Stimulated activated CD8-positive, alpha-beta memory T cell treated with anti-CD3 and anti-CD28 coated beads, Interleukin-4, amount 100 ng/mL, for 4 hours (primary cell): Measurements from ENCODE around the gene OTX1.
"Not testable (repeated sequence)": the region's sequence is repeated elsewhere in the genome, so short reads cannot be mapped to it uniquely, and the experiment has no call there.

Experiments
- DNase-seq, 2 donors: peaks; one replicate each; pipeline ENCODE4 v3.0.0-alpha.2; 2020; ENCODE audit warnings: low read depth in 2 of 2, low spot score in 1 of 2

Gene OTX1

DNA sequence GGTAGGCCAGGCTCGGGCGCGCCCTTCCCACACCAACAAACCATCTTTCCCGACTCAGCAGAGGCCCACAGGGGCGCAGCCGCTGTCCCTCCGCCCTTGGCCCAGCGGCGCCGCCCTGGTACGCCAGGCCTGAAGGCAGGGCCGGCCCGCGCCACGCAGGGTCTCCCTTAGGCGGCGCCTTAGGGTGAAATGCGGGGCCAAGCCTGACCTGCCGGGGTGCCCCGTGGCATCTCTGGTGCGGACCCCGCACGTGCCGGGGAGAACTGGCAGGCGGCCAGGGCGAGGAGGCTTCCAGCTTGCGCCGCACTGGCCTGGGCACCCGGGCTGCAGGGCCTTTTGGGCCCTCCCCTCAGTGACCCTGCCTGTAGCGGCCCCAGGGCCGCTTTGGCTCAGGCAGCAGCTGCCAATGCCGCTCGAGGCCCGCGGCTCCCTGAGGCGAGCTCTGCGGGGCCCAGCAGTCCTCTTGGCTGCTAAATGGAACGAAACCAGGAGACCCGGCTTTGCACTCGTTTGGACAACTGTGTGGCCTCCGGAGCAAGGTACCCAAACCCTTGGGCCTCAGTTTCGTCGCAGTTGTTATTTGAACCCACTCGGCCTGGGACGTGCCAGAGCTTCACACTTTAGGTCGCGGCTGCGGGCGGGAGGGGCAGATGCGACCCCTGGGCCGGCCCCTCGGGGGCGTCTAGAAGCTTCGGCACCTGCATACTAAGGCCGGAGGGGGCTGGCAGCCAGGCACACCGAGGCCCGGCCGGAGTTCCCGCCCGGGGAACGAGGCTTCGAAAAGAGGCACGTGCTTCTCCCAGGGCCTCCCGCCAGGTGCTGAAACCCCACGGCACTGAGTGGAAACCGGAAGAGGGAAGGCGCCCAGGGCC, 8.5 kb downstream of the OTX1 start:
- no peak for DNase-seq

- no peak for DNase-seq
Measured at GRCh38 chr2:63059793-63060471, 9.3 kb downstream of the OTX1 start.

DNA sequence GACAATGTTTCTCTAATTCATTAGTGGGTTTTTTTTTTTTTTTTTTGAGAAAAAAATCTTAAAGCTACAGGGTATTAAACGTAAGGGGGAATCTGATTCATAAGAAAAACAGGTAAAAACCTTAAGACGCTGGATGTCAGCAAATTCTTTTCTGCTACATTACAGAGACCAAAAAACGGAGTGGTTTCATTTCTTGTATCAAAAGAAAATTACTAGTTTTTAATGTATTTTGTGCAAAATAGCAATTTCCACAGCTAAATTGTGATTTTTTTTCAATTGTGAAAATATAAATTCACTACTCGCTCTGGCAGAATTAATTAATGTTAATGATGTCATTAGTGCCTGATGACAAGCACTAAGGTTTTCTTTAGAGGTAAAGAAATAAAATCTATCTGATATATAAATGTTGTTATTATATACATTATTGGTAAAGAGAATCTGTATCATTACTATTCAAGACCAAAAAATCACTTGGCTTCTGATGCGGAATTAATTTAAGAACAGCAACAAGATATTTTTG, 9.9 kb downstream of the OTX1 start:
- DNase-seq, result no peak

- DNase-seq, result no peak
Measured at GRCh38 chr2:63064197-63064596, 13.6 kb downstream of the OTX1 start.

GRCh38 chr2:63064661-63065060, 14.0 kb downstream of the OTX1 start:
- no peak for DNase-seq

DNA sequence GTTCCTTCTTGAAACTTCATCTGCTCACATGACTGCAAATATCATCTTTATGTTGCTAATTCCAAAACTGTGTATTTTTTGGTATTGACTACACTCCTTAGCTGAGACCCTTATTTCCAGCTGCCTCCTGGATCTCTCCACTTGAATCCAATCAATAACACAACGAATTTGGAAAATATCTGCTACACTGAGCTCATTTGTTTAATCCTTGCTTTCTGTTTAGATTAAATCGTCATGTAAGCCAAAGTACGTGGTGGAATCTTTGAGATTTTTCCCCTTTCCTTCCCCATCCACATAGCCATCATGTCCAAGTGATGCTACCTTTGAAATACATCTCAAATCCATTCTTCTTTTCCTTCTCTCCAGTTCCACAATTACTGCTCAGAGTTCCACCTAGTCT, 15.6 kb downstream of the OTX1 start:
- DNase-seq, result no peak

GRCh38 chr2:63066838-63067237, 16.2 kb downstream of the OTX1 start:
- no peak for DNase-seq

DNA sequence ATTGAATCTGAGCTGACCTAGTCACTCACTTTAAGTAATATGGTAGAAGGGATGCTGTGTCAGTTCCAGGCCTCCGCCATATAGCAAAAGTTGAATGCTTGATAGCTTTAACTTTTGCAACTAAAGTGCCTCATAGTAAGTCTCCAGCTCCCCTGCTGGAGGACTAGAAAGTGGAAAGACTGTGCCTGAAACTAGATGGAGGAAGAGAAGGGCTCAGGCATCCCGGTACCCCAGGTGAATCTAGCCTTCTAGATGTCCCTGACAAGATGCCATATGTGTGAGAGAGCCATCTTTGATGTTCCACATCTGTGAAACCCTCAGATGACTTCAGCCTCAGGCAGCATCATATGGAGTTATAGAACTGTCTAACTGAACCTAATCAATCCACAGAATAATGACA, 21.0 kb downstream of the OTX1 start:
- DNase-seq, result no peak

DNA sequence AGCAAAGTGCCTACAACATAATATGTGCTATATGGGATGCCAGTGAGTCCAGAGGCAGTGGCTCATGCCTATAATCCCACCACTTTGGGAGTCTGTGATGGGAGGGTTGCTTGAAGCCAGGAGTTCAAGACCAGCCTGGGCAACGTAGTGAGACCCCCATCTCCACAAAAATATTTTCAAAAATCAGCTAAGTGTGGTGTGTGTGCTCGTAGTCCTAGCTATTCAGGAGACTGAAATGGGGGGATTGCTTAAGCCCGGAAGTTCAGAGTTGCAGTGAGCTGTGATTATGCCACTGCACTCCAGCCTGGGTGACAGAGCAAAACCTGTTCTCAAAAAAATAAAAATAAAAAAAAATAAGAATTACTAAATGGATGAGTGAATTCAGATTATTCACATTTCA, 23.4 kb downstream of the OTX1 start:
- DNase-seq, result no peak

- not testable (repeated sequence) for DNase-seq
Measured at GRCh38 chr2:63074399-63074798, 23.8 kb downstream of the OTX1 start.

GRCh38 chr2:63078852-63079606, 28.4 kb downstream of the OTX1 start:
- no peak for DNase-seq

DNA sequence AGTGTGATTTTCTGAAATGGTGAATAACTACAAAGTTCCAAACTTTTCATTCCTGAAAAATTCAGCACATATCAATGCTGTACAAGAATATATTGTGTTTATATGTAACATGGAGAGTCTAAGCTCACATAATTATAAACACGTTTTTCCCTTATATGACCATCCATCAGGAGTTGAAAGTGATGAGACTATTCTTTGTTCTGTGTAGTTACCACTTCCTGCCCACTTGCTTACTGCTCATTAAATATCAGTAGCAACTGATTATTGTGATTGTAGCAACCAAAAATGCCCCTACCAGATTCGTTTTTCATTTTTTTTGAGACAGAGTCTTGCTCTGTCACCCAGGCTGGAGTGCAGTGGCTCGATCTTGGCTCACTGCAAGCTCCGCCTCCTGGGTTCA, 30.8 kb downstream of the OTX1 start:
- no peak for DNase-seq

GRCh38 chr2:63086687-63087086, 36.1 kb downstream of the OTX1 start:
- no peak for DNase-seq

DNA sequence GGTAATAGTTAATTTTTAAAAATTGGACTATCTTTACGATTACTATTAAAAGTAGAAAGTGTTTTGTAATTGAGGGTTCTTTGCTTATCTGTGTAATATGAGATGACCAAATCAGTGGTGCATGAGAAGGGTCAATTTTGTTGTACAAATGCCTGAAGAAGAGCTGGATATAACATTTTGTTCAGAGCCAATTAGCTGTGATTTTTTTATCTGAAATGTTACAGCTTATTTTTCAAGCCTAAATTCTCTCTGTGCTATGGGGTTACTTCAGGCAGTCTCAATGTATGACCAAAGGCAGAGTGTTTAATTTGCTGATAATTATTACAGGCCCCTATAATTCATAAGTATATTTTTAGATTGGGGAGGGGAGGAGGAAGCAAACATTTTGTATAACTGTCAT, 41.8 kb downstream of the OTX1 start:
- no peak for DNase-seq

GRCh38 chr2:63092857-63093256, 42.2 kb downstream of the OTX1 start:
- no peak for DNase-seq

GRCh38 chr2:63093502-63093901, 42.9 kb downstream of the OTX1 start:
- DNase-seq, result no peak

- no peak for DNase-seq
Measured at GRCh38 chr2:63096491-63096890, 45.9 kb downstream of the OTX1 start.

DNA sequence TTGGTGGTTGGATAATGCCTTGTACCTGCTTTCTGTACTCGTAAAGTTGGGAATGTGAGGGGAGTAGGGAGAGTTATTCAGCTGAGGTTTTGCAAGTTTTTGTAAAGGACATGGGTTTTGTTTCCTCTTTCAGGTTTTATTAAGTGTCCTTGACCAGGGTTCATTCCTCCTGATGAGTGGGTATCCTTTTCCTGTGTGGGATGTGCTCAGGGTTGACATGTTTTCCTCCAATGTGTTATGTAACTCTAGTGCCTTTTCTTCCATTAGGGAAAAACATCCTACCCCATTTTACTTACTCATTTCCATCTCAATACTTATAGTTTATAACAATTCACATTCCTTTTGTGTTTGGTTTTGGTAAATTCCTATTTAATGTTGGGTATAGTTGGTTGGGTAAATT, 48.4 kb downstream of the OTX1 start:
- DNase-seq, result no peak

DNA sequence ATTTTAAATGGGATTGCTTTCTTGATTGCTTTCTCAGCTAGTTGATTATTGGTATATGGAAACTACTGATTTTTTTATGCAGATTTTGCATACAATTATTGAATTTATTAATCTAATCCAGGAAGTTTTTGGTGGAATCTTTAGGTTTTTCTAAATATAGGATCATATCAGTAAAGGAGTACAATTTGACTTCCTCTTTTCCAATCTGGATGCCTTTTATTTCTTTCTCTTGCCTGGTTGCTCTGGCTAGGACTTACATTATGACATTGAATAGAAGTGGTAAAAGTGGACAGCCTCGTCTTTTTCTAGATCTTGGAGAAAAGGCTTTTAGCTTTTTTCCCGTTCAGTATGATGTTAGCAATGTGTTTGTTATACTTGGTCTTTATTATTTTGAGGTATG, 51.3 kb downstream of the OTX1 start:
- no peak for DNase-seq

GRCh38 chr2:63104482-63104881, 53.9 kb downstream of the OTX1 start:
- DNase-seq, result no peak
